ENCODE measurements around the gene UQCR10. TPM values are rescaled to one million over a fixed set of nuclear protein-coding genes. Genes with fewer than 3 reads are reported as not detected.

Gene UQCR10
- total RNA-seq, 2 experiments from 2014 or later, result 86.4 to 89.5 TPM

- Mint-ChIP-seq H3K27ac (no peak overlapping the region), H3K36me3 (ENCODE audit: low read depth) (peaks cover 54% of the 10 kb centered on the region)
These were observed 34.0 kb downstream of the UQCR10 start for GRCh38 chr22:29801153-29801552.

GRCh38 chr22:29801796-29802195 is 34.6 kb downstream of the UQCR10 start:
- Mint-ChIP-seq H3K27me3 (no peaks in the 10 kb centered on the region), H3K36me3 (ENCODE audit: low read depth) (peaks cover 55% of the 10 kb centered on the region), H3K4me3 (no peak overlapping the region), H3K27ac (no peak overlapping the region), H3K9me3 (no peaks in the 10 kb centered on the region), H3K4me1 (peaks cover 26% of the 10 kb centered on the region)
- ChIA-PET POLR2A (no interaction called here), CTCF (no interaction called here)
- no peak for DNase-seq

More at GRCh38 chr22:29801153-29801552, 34.0 kb downstream of the UQCR10 start:
- H3K9me3 Mint-ChIP-seq, result no peaks in the 10 kb centered on the region
- ChIA-PET CTCF (no interaction called here), POLR2A (no interaction called here)
- DNase-seq, result no peak
- H3K4me3 Mint-ChIP-seq, result no peak overlapping the region
- H3K27me3 Mint-ChIP-seq, result no peaks in the 10 kb centered on the region
- H3K4me1 Mint-ChIP-seq, result peaks cover 30% of the 10 kb centered on the region

GRCh38 chr22:29803190-29803589 is 36.0 kb downstream of the UQCR10 start:
- POLR2A ChIA-PET, result no interaction called here
- Mint-ChIP-seq H3K4me3 (no peak overlapping the region), H3K27ac (no peak overlapping the region), H3K36me3 (ENCODE audit: low read depth) (peaks cover 59% of the 10 kb centered on the region), H3K9me3 (no peaks in the 10 kb centered on the region), H3K4me1 (peaks cover 14% of the 10 kb centered on the region), H3K27me3 (no peaks in the 10 kb centered on the region)
- CTCF ChIA-PET, result interaction anchor here (1.2 kb wide), 1 partner anchor 167 kb away, joined by 3 read pairs; no protein-coding TSS in a partner anchor
- DNase-seq, result no peak

- H3K36me3 Mint-ChIP-seq (ENCODE audit: low read depth), result peaks cover 53% of the 10 kb centered on the region
These were observed 37.8 kb downstream of the UQCR10 start for GRCh38 chr22:29804985-29805384.

GRCh38 chr22:29806196-29806595 is 39.0 kb downstream of the UQCR10 start:
- Mint-ChIP-seq H3K4me3 (no peak overlapping the region), H3K27me3 (no peaks in the 10 kb centered on the region), H3K36me3 (ENCODE audit: low read depth) (peaks cover 53% of the 10 kb centered on the region), H3K27ac (no peak overlapping the region), H3K9me3 (no peaks in the 10 kb centered on the region), H3K4me1 (no peaks in the 10 kb centered on the region)
- ChIA-PET CTCF (no interaction called here), POLR2A (no interaction called here)
- DNase-seq, result no peak

More at GRCh38 chr22:29804985-29805384, 37.8 kb downstream of the UQCR10 start:
- H3K27me3 Mint-ChIP-seq, result no peaks in the 10 kb centered on the region
- ChIA-PET CTCF (no interaction called here), POLR2A (no interaction called here)
- H3K4me3 Mint-ChIP-seq, result no peak overlapping the region
- no peak overlapping the region for H3K27ac Mint-ChIP-seq
- H3K9me3 Mint-ChIP-seq, result no peaks in the 10 kb centered on the region
- no peak for DNase-seq
- H3K4me1 Mint-ChIP-seq, result no peaks in the 10 kb centered on the region

- Mint-ChIP-seq H3K27me3 (no peaks in the 10 kb centered on the region), H3K9me3 (no peaks in the 10 kb centered on the region), H3K4me3 (no peak overlapping the region), H3K36me3 (ENCODE audit: low read depth) (peaks cover 68% of the 10 kb centered on the region), H3K27ac (no peak overlapping the region), H3K4me1 (no peaks in the 10 kb centered on the region)
- DNase-seq, result no peak
- CTCF ChIA-PET, result no interaction called here
- POLR2A ChIA-PET, result no interaction called here
These were observed 43.0 kb downstream of the UQCR10 start for GRCh38 chr22:29810216-29810615.

- peaks cover 68% of the 10 kb centered on the region for H3K36me3 Mint-ChIP-seq (ENCODE audit: low read depth)
- POLR2A ChIA-PET, result interaction anchor here (1.5 kb wide), 1 partner anchor 10 kb away, joined by 4 read pairs; no protein-coding TSS in a partner anchor
- no peaks in the 10 kb centered on the region for H3K4me1 Mint-ChIP-seq
- H3K9me3 Mint-ChIP-seq, result no peaks in the 10 kb centered on the region
- no peak overlapping the region for H3K27ac Mint-ChIP-seq
- H3K27me3 Mint-ChIP-seq, result no peaks in the 10 kb centered on the region
- CTCF ChIA-PET, result no interaction called here
- DNase-seq, result no peak
- no peak overlapping the region for H3K4me3 Mint-ChIP-seq
These were observed 44.2 kb downstream of the UQCR10 start for GRCh38 chr22:29811377-29811776.

- no peak overlapping the region for H3K27ac Mint-ChIP-seq
- DNase-seq, result no peak
- peaks cover 69% of the 10 kb centered on the region for H3K36me3 Mint-ChIP-seq (ENCODE audit: low read depth)
- CTCF ChIA-PET, result interaction anchor here (0.6 kb wide), 1 partner anchor 17 kb away, joined by 3 read pairs; no protein-coding TSS in a partner anchor
- H3K27me3 Mint-ChIP-seq, result no peaks in the 10 kb centered on the region
- H3K9me3 Mint-ChIP-seq, result no peaks in the 10 kb centered on the region
- H3K4me3 Mint-ChIP-seq, result no peak overlapping the region
- no peaks in the 10 kb centered on the region for H3K4me1 Mint-ChIP-seq
- POLR2A ChIA-PET, result no interaction called here
These were observed 46.0 kb downstream of the UQCR10 start for GRCh38 chr22:29813126-29813525.

- no peak for DNase-seq
- Mint-ChIP-seq H3K4me1 (no peaks in the 10 kb centered on the region), H3K27me3 (no peaks in the 10 kb centered on the region), H3K9me3 (no peaks in the 10 kb centered on the region), H3K4me3 (no peak overlapping the region), H3K36me3 (ENCODE audit: low read depth) (peaks cover 69% of the 10 kb centered on the region), H3K27ac (no peak overlapping the region)
- ChIA-PET CTCF (no interaction called here), POLR2A (no interaction called here)
These were observed 46.4 kb downstream of the UQCR10 start for GRCh38 chr22:29813563-29813962.

GRCh38 chr22:29814003-29814402 is 46.8 kb downstream of the UQCR10 start:
- CTCF ChIA-PET, result interaction anchor here (1.0 kb wide), 1 partner anchor 194 kb away, joined by 3 read pairs; no protein-coding TSS in a partner anchor

GRCh38 chr22:29815580-29815979 is 48.4 kb downstream of the UQCR10 start:
- H3K9me3 Mint-ChIP-seq, result no peaks in the 10 kb centered on the region
- ChIA-PET POLR2A (interaction anchor here (1.0 kb wide), 1 partner anchor 22 kb away, joined by 3 read pairs; no protein-coding TSS in a partner anchor), CTCF (no interaction called here)
- no peak for DNase-seq
- no peaks in the 10 kb centered on the region for H3K4me1 Mint-ChIP-seq
- no peak overlapping the region for H3K27ac Mint-ChIP-seq
- H3K36me3 Mint-ChIP-seq (ENCODE audit: low read depth), result peaks cover 73% of the 10 kb centered on the region
- no peaks in the 10 kb centered on the region for H3K27me3 Mint-ChIP-seq
- no peak overlapping the region for H3K4me3 Mint-ChIP-seq

More at GRCh38 chr22:29814003-29814402, 46.8 kb downstream of the UQCR10 start:
- Mint-ChIP-seq H3K27ac (no peak overlapping the region), H3K9me3 (no peaks in the 10 kb centered on the region), H3K36me3 (ENCODE audit: low read depth) (peaks cover 73% of the 10 kb centered on the region), H3K27me3 (no peaks in the 10 kb centered on the region), H3K4me3 (no peak overlapping the region), H3K4me1 (no peaks in the 10 kb centered on the region)
- no peak for DNase-seq
- POLR2A ChIA-PET, result no interaction called here

GRCh38 chr22:29816128-29816527 is 49.0 kb downstream of the UQCR10 start:
- POLR2A ChIA-PET, result no interaction called here
- no peak overlapping the region for H3K27ac Mint-ChIP-seq
- no peak for DNase-seq

GRCh38 chr22:29816539-29816938 is 49.4 kb downstream of the UQCR10 start:
- ChIA-PET POLR2A (no interaction called here), CTCF (no interaction called here)
- no peaks in the 10 kb centered on the region for H3K9me3 Mint-ChIP-seq
- H3K27ac Mint-ChIP-seq, result no peak overlapping the region
- peaks cover 75% of the 10 kb centered on the region for H3K36me3 Mint-ChIP-seq (ENCODE audit: low read depth)
- no peak overlapping the region for H3K4me3 Mint-ChIP-seq
- peaks cover 6% of the 10 kb centered on the region for H3K4me1 Mint-ChIP-seq
- no peak for DNase-seq
- H3K27me3 Mint-ChIP-seq, result no peaks in the 10 kb centered on the region

More at GRCh38 chr22:29816128-29816527, 49.0 kb downstream of the UQCR10 start:
- no peaks in the 10 kb centered on the region for H3K9me3 Mint-ChIP-seq
- CTCF ChIA-PET, result no interaction called here
- peaks cover 72% of the 10 kb centered on the region for H3K36me3 Mint-ChIP-seq (ENCODE audit: low read depth)
- peaks cover 2% of the 10 kb centered on the region for H3K4me1 Mint-ChIP-seq
- H3K27me3 Mint-ChIP-seq, result no peaks in the 10 kb centered on the region
- no peak overlapping the region for H3K4me3 Mint-ChIP-seq

- Mint-ChIP-seq H3K9me3 (no peaks in the 10 kb centered on the region), H3K36me3 (ENCODE audit: low read depth) (peaks cover 73% of the 10 kb centered on the region), H3K4me1 (peaks cover 9% of the 10 kb centered on the region), H3K4me3 (no peak overlapping the region), H3K27ac (no peak overlapping the region), H3K27me3 (no peaks in the 10 kb centered on the region)
- CTCF ChIA-PET, result no interaction called here
- no peak for DNase-seq
- POLR2A ChIA-PET, result no interaction called here
These were observed 49.8 kb downstream of the UQCR10 start for GRCh38 chr22:29816980-29817379.

Data from activated CD4-positive, alpha-beta memory T cell treated with anti-CD3 and anti-CD28 coated beads, Interleukin-2, amount 10 ng/mL, durations not matched to agents 7 days and 5 days (primary cell).